AG09319 (cell line): ENCODE data around the gene ANP32B.
"Not testable (repeated sequence)": the region's sequence is repeated elsewhere in the genome, so short reads cannot be mapped to it uniquely, and the experiment has no call there.

Experiments used
- DNase-seq: peaks from one replicate; pipeline ENCODE4 v3.0.0-alpha.2; 2010; ENCODE audit warnings: low read depth; ENCODE audit errors: extremely low read depth
- CTCF ChIP-seq: IDR thresholded peaks from 2 replicates; pipeline ENCODE4 v1.5.1; 2011; ENCODE audit warnings: low read depth, mild to moderate bottlenecking, inconsistent platforms, low read length, moderate library complexity

The ANP32B gene

GRCh38 chr9:97966493-97966892, 16.6 kb upstream of the ANP32B start:
- no peak for DNase-seq
- no peak for TF ChIP-seq CTCF

GRCh38 chr9:97969014-97969413, 14.1 kb upstream of the ANP32B start:
- DNase-seq: no peak
- TF ChIP-seq CTCF: no peak

GRCh38 chr9:97970165-97970564, 13.0 kb upstream of the ANP32B start:
- no peak for TF ChIP-seq CTCF
- no peak for DNase-seq

- TF ChIP-seq CTCF: no peak
- no peak for DNase-seq
Measured at GRCh38 chr9:97972753-97973152, 10.4 kb upstream of the ANP32B start.

- no peak for DNase-seq
- TF ChIP-seq CTCF: no peak
Measured at GRCh38 chr9:97975376-97975775, 7.8 kb upstream of the ANP32B start.

GRCh38 chr9:97976633-97977032, 6.5 kb upstream of the ANP32B start:
- not testable (repeated sequence) for DNase-seq

GRCh38 chr9:97978371-97979130, 4.6 kb upstream of the ANP32B start:
- no peak for DNase-seq
- no peak for TF ChIP-seq CTCF
